Heart left ventricle (tissue), 13 donors: Measurements from ENCODE around the gene SSR4.

Experiments
- POLR2A ChIP-seq, 2 donors: fragments of 450-650 bp; IDR thresholded peaks; one replicate each; pipeline ENCODE4 v1.6.1; 2017; ENCODE audit warnings: antibody characterized with exemption in 2 of 2, mild to moderate bottlenecking in 2 of 2, moderate library complexity in 2 of 2
- TF ChIP-seq, protein P1 (sequence below), 12 donors: fragments of 200-600 bp; sonication (generic) in 4 of 12; IDR thresholded peaks; one replicate each; pipeline versions ENCODE4 v1.5.0 to v1.8.0; 2018 to 2022; ENCODE audit warnings: antibody characterized with exemption in 12 of 12, mild to moderate bottlenecking in 5 of 12
- donor health status: ischemic (EF 13 %, LVEDD 7.1; RV severe dilation, severe dysfunction).
- donor health status: DM: no; HTN: yes; CAD: no.
- donor health status: DM: no; HTN: no; CAD: no.
- donor health status: ischemic (EF 25% LVEDD 6.9; RV normal size, moderate dysfunction).
- donor health status: ischemic (EF 25% LVEDD 5.7; RV mildly dilated, moderate dysfunction).
- donor health status: ischemic (EF 35%, LVEDD 5.7; RV mildly dilated, moderate dysfunction).
- donor health status: nonischemic (EF 11% LVEDD 7.7; RV severe dilation, severe dysfunction).
- donor health status: DM: yes; HTN: yes; CAD: no.
- donor health status: PGD.
- donor health status: ischemic (EF 29% LVEDD 5.4; RV normal size, mild dysfunction).
- donor health status: nonischemic (EF 23%, LVEDD 6.1; RV moderate dilation, normal function).

DNA sequence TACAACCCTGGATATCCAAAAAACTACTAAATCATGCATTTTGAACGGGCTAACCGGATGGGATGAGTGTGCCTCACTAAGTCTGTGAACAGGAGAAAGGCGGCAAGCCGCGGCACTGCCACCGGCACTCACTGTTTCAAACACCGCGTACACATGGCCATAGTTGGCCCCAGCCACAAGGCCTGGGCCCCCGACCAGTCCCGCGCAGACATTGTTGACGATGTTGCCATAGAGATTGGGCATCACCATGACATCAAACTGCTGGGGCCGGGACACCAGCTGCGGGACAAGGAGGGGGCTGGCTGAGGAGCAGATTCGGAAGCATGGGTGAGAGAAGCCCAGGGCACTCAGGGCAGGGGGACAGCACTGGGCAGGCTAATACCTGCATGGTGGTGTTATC, 7.8 kb upstream of the SSR4 start:
- TF ChIP-seq, protein P1, sequence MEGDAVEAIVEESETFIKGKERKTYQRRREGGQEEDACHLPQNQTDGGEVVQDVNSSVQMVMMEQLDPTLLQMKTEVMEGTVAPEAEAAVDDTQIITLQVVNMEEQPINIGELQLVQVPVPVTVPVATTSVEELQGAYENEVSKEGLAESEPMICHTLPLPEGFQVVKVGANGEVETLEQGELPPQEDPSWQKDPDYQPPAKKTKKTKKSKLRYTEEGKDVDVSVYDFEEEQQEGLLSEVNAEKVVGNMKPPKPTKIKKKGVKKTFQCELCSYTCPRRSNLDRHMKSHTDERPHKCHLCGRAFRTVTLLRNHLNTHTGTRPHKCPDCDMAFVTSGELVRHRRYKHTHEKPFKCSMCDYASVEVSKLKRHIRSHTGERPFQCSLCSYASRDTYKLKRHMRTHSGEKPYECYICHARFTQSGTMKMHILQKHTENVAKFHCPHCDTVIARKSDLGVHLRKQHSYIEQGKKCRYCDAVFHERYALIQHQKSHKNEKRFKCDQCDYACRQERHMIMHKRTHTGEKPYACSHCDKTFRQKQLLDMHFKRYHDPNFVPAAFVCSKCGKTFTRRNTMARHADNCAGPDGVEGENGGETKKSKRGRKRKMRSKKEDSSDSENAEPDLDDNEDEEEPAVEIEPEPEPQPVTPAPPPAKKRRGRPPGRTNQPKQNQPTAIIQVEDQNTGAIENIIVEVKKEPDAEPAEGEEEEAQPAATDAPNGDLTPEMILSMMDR (IDR thresholded peaks at IDR 0.05), result no peak
- TF ChIP-seq POLR2A (IDR thresholded peaks at IDR 0.05), result no peak
